ENCODE results near the gene PPFIA2. TPM values are rescaled to one million over a fixed set of nuclear protein-coding genes. Genes with fewer than 3 reads are reported as not detected.

Gene PPFIA2
- polyA plus RNA-seq, 1 donor (not counting 4 experiments of a cell fraction or from before 2014, with no cell fraction given), result not detected

DNA sequence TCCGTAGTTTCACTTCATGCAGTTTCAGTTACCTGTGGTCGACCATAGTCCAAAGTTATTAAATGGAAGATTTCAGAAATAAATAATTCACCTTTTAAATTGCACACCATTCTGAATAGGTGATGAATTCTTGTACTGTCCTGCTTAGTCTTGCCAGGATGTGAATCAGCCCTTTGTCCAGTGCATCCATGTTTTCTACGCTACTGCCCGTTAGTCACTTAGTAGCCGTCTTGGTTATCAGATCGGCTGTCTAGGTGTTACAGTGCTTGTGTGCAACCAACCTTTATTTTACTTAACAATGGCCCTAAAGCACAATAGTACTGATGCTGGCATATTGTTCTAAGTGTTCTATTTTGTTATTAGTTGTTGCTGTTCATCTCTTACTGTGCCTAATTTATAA, 534.5 kb downstream of the PPFIA2 start:
- H3K9ac ChIP-seq (ENCODE audit: control insufficient read depth, extremely low read depth, insufficient read depth, low read length), result no peak overlapping the region
- no peak for DNase-seq (ENCODE audit: low read depth, low spot score)

DNA sequence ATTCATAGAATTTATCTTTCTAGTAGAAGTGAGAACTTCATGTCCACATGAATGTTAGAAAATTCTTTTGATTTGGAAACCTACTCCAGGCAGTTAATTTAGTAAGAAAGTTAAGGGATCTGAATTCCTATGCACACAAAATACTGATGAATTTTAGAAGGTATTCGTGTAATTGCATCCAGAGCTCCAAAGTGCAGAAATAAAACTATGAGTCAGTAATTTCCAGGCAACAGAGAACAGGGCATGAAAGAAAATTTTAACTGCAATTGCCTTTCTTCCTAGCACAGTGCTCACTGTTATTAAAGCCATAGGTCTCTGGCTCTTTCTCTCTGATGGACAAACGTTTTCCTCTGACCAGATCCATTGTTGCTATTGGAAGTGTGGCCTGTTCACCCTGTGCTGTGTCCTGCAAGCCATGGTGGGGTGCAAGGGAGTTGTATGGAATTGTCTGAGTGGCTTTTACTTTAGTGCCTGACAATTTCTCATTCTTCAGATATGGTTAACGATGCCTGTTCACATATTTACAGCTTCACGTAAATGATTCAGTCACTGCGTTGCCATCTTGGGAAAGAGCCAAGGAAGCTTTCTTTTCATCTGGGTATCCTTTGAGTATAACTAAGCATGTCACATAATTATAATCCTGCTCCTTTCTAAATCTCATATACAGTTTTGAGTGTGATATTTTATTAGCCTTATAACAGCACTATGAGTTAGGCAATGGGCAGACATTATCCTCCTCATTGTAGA, 536.1 kb downstream of the PPFIA2 start:
- Histone ChIP-seq H3K4me2 (ENCODE audit: control insufficient read depth, extremely low read depth, insufficient read depth, low read depth, low read length) (no peak overlapping the region), H3K4me3 (ENCODE audit: control insufficient read depth in 2 of 3, extremely low read depth in 1 of 3, insufficient read depth in 2 of 3, low read depth in 1 of 3, low read length in 3 of 3) (no peak overlapping the region), H2AFZ (ENCODE audit: control insufficient read depth, low read length) (no peak overlapping the region), H3K27me3 (ENCODE audit: control insufficient read depth, extremely low read depth, insufficient read depth, low read length) (no peaks in the 10 kb centered on the region), H3K9me1 (ENCODE audit: control insufficient read depth, extremely low read depth, insufficient read depth, low read length) (no peaks in the 10 kb centered on the region), H3K4me1 (ENCODE audit: control insufficient read depth, extremely low read depth, insufficient read depth, low read length) (no peaks in the 10 kb centered on the region), H3K79me2 (ENCODE audit: control insufficient read depth, insufficient read depth, low read length) (no peaks in the 10 kb centered on the region), H4K20me1 (ENCODE audit: control insufficient read depth, extremely low read depth, insufficient read depth, low read length) (no peaks in the 10 kb centered on the region), H3K27ac (ENCODE audit: control insufficient read depth, insufficient read depth, low read length) (no peak overlapping the region), H3K9ac (ENCODE audit: control insufficient read depth, extremely low read depth, insufficient read depth, low read length) (no peak overlapping the region), H3K36me3 (ENCODE audit: control insufficient read depth in 2 of 2, extremely low read depth in 1 of 2, insufficient read depth in 2 of 2, low read length in 2 of 2) (no peaks in the 10 kb centered on the region), H3K9me3 (ENCODE audit: control insufficient read depth, low read depth, low read length) (no peaks in the 10 kb centered on the region)
- TF ChIP-seq, protein P1, sequence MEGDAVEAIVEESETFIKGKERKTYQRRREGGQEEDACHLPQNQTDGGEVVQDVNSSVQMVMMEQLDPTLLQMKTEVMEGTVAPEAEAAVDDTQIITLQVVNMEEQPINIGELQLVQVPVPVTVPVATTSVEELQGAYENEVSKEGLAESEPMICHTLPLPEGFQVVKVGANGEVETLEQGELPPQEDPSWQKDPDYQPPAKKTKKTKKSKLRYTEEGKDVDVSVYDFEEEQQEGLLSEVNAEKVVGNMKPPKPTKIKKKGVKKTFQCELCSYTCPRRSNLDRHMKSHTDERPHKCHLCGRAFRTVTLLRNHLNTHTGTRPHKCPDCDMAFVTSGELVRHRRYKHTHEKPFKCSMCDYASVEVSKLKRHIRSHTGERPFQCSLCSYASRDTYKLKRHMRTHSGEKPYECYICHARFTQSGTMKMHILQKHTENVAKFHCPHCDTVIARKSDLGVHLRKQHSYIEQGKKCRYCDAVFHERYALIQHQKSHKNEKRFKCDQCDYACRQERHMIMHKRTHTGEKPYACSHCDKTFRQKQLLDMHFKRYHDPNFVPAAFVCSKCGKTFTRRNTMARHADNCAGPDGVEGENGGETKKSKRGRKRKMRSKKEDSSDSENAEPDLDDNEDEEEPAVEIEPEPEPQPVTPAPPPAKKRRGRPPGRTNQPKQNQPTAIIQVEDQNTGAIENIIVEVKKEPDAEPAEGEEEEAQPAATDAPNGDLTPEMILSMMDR (optimal IDR thresholded peaks at IDR 0.05 in 1 of 3, IDR thresholded peaks at IDR 0.05 in 1 of 3, conservative IDR thresholded peaks at IDR 0.05 in 1 of 3; ENCODE audit: extremely low read depth in 1 of 3, insufficient read depth in 2 of 3, low read length in 3 of 3), result no peak
- no peak for TF ChIP-seq EZH2 (IDR thresholded peaks at IDR 0.05; ENCODE audit: low read length)
- DNase-seq (ENCODE audit: low read depth, low spot score) (no peak), FAIRE-seq (no peak)
- dilution Hi-C loops (cut with MboI; ENCODE audit: extremely low pct_ligation_motif_present, low sequenced_read_pairs), result no loop called here

More for the DNA sequence above, 534.5 kb downstream of the PPFIA2 start:
- H3K4me2 ChIP-seq (ENCODE audit: control insufficient read depth, extremely low read depth, insufficient read depth, low read depth, low read length), result no peak overlapping the region
- no peaks in the 10 kb centered on the region for H3K79me2 ChIP-seq (ENCODE audit: control insufficient read depth, insufficient read depth, low read length)
- TF ChIP-seq EZH2 (IDR thresholded peaks at IDR 0.05; ENCODE audit: low read length), result no peak
- TF ChIP-seq, protein P1 (optimal IDR thresholded peaks at IDR 0.05 in 1 of 3, IDR thresholded peaks at IDR 0.05 in 1 of 3, conservative IDR thresholded peaks at IDR 0.05 in 1 of 3; ENCODE audit: extremely low read depth in 1 of 3, insufficient read depth in 2 of 3, low read length in 3 of 3), result no peak
- H3K27me3 ChIP-seq (ENCODE audit: control insufficient read depth, extremely low read depth, insufficient read depth, low read length), result no peaks in the 10 kb centered on the region
- no peak overlapping the region for H3K4me3 ChIP-seq (ENCODE audit: control insufficient read depth in 2 of 3, extremely low read depth in 1 of 3, insufficient read depth in 2 of 3, low read depth in 1 of 3, low read length in 3 of 3)
- H2AFZ ChIP-seq (ENCODE audit: control insufficient read depth, low read length), result no peak overlapping the region
- dilution Hi-C loops (cut with MboI; ENCODE audit: extremely low pct_ligation_motif_present, low sequenced_read_pairs), result no loop called here
- H3K9me3 ChIP-seq (ENCODE audit: control insufficient read depth, low read depth, low read length), result no peaks in the 10 kb centered on the region
- no peak overlapping the region for H3K27ac ChIP-seq (ENCODE audit: control insufficient read depth, insufficient read depth, low read length)
- H4K20me1 ChIP-seq (ENCODE audit: control insufficient read depth, extremely low read depth, insufficient read depth, low read length), result no peaks in the 10 kb centered on the region
- no peaks in the 10 kb centered on the region for H3K4me1 ChIP-seq (ENCODE audit: control insufficient read depth, extremely low read depth, insufficient read depth, low read length)
- no peaks in the 10 kb centered on the region for H3K36me3 ChIP-seq (ENCODE audit: control insufficient read depth in 2 of 2, extremely low read depth in 1 of 2, insufficient read depth in 2 of 2, low read length in 2 of 2)
- no peaks in the 10 kb centered on the region for H3K9me1 ChIP-seq (ENCODE audit: control insufficient read depth, extremely low read depth, insufficient read depth, low read length)
- no peak for FAIRE-seq
